H1 (cell line): ENCODE measurements around the gene SPACA9. TPM values are rescaled to one million over a fixed set of nuclear protein-coding genes. Genes with fewer than 3 reads are reported as not detected.

ENCODE experiments used
- CTCF ChIA-PET: fragments of 300-600 bp; sonication (Branson Sonifier 250); formaldehyde crosslinking; loops from one replicate; lab custom pipeline; 2021; ENCODE audit not compliant: partially characterized antibody; lab: Charles Lee
- POLR2A ChIA-PET: fragments of 300-600 bp; sonication (Branson Sonifier 250); formaldehyde crosslinking; loops from one replicate; lab custom pipeline; 2021; ENCODE audit warnings: inconsistent platforms; ENCODE audit not compliant: partially characterized antibody; lab: Charles Lee
- DNase-seq, 2 experiments: peaks; one replicate each; pipeline versions ENCODE4 v3.0.0 to v3.0.0-alpha.2; 2010 to 2022; ENCODE audit warnings: low spot score in 2 of 2, low read depth in 1 of 2, mixed read lengths in 1 of 2
- FAIRE-seq: peaks from 2 replicates; lab custom pipeline; 2011; peaks lifted over from hg19 to GRCh38; lab: Jason Lieb, UNC
- H2AFZ ChIP-seq: 2 replicates; pipeline ENCODE4 v1.8.1; 2012; ENCODE audit warnings: low read length, inconsistent platforms
- H2AK5ac ChIP-seq: 2 replicates; pipeline ENCODE4 v1.6.1; 2013; ENCODE audit warnings: low read depth, low read length
- H2BK120ac ChIP-seq: replicated peaks from 2 replicates; pipeline ENCODE3; 2013; ENCODE audit warnings: low read depth, low read length, inconsistent platforms
- H2BK12ac ChIP-seq: 2 replicates; pipeline ENCODE4 v1.6.1; 2013; ENCODE audit warnings: low read depth, low read length
- H2BK15ac ChIP-seq: 2 replicates; pipeline ENCODE4 v1.6.1; 2013; ENCODE audit warnings: low read length
- H2BK20ac ChIP-seq: 2 replicates; pipeline ENCODE4 v1.6.1; 2013; ENCODE audit warnings: low read length
- H2BK5ac ChIP-seq: 2 replicates; pipeline ENCODE4 v1.6.1; 2013; ENCODE audit warnings: low read depth, low read length
- H3K14ac ChIP-seq: 2 replicates; pipeline ENCODE4 v1.6.1; 2013; ENCODE audit warnings: inconsistent platforms; ENCODE audit not compliant: insufficient read length
- H3K18ac ChIP-seq: 2 replicates; pipeline ENCODE4 v1.6.1; 2013; ENCODE audit warnings: low read length; ENCODE audit errors: extremely low read depth
- H3K23ac ChIP-seq: 2 replicates; pipeline ENCODE4 v1.6.1; 2013; ENCODE audit warnings: inconsistent platforms; ENCODE audit not compliant: insufficient read length
- H3K23me2 ChIP-seq: 2 replicates; pipeline ENCODE4 v1.6.1; 2013; ENCODE audit warnings: low read depth, low read length
- H3K27ac ChIP-seq: 2 replicates; pipeline ENCODE4 v1.6.1; 2011; ENCODE audit warnings: low read depth, low read length, inconsistent platforms
- H3K27me3 ChIP-seq, 4 experiments: replicated peaks in 1 of 4; 1 replicate in 1 of 4; 2 replicates in 3 of 4; pipeline versions ENCODE4 v1.6.1 to v1.8.1; 2011 to 2013; ENCODE audit warnings: low read length in 3 of 4, mild to moderate bottlenecking in 3 of 4, inconsistent platforms in 2 of 4, mixed read lengths in 2 of 4, moderate library complexity in 1 of 4; ENCODE audit not compliant: control insufficient read depth in 3 of 4, insufficient read depth in 3 of 4; ENCODE audit errors: extremely low read depth in 1 of 4
- H3K36me3 ChIP-seq, 4 experiments: 2 replicates each; pipeline versions ENCODE4 v1.6.1 to v1.8.1; 2011 to 2013; ENCODE audit warnings: mild to moderate bottlenecking in 4 of 4, low read length in 3 of 4, moderate library complexity in 2 of 4, control low read depth in 1 of 4, inconsistent platforms in 1 of 4; ENCODE audit not compliant: insufficient read depth in 4 of 4, control insufficient read depth in 2 of 4
- H3K4ac ChIP-seq: replicated peaks from 2 replicates; pipeline ENCODE3; 2013; ENCODE audit warnings: low read length, low read depth, mixed read lengths, inconsistent platforms; ENCODE audit not compliant: insufficient read length
- H3K4me1 ChIP-seq, 4 experiments: replicated peaks in 1 of 4; 1 replicate in 1 of 4; 2 replicates in 3 of 4; pipeline versions ENCODE4 v1.6.1 to v1.8.1; 2011 to 2013; ENCODE audit warnings: low read length in 3 of 4, inconsistent platforms in 2 of 4, mixed read lengths in 1 of 4; ENCODE audit not compliant: insufficient read depth in 4 of 4, control insufficient read depth in 3 of 4
- H3K4me2 ChIP-seq, 2 experiments: 2 replicates each; pipeline versions ENCODE4 v1.6.1 to v1.8.1; 2011 to 2013; ENCODE audit warnings: low read depth in 2 of 2, low read length in 2 of 2, control low read depth in 1 of 2, inconsistent platforms in 1 of 2, mild to moderate bottlenecking in 1 of 2; ENCODE audit not compliant: insufficient read depth in 1 of 2
- H3K4me3 ChIP-seq, 4 experiments: fragments of 200-600, 300-600 bp in 1 of 4; sonication (generic), shearing (Covaris generic), sonication (Bioruptor Twin) in 1 of 4; 2 replicates each; pipeline versions ENCODE4 v1.5.1 to v1.8.1; 2011 to 2016; ENCODE audit warnings: low read length in 4 of 4, low read depth in 3 of 4, control low read depth in 2 of 4, inconsistent platforms in 2 of 4, mild to moderate bottlenecking in 2 of 4, mixed read lengths in 1 of 4, moderate library complexity in 1 of 4; ENCODE audit not compliant: insufficient read depth in 2 of 4; ENCODE audit errors: extremely low read depth in 1 of 4
- H3K56ac ChIP-seq: replicated peaks from 2 replicates; pipeline ENCODE3; 2013; ENCODE audit warnings: low read depth, mild to moderate bottlenecking, mixed read lengths, low read length, inconsistent platforms; ENCODE audit not compliant: insufficient read length
- H3K79me1 ChIP-seq: 2 replicates; pipeline ENCODE4 v1.6.1; 2013; ENCODE audit warnings: low read depth, low read length, control low read depth
- H3K79me2 ChIP-seq, 2 experiments: 2 replicates each; pipeline versions ENCODE4 v1.6.1 to v1.8.1; 2012 to 2013; ENCODE audit warnings: low read length in 2 of 2, mild to moderate bottlenecking in 2 of 2, inconsistent platforms in 1 of 2; ENCODE audit not compliant: insufficient read depth in 2 of 2, control insufficient read depth in 1 of 2
- H3K9ac ChIP-seq, 4 experiments: replicated peaks in 1 of 4; 1 replicate in 1 of 4; 2 replicates in 3 of 4; pipeline versions ENCODE4 v1.6.1 to v1.8.1; 2011 to 2013; ENCODE audit warnings: low read depth in 3 of 4, low read length in 3 of 4, control low read depth in 2 of 4, mild to moderate bottlenecking in 2 of 4, moderate library complexity in 2 of 4, inconsistent platforms in 1 of 4; ENCODE audit errors: extremely low read depth in 1 of 4
- H3K9me3 ChIP-seq, 2 experiments: 2 replicates each; pipeline versions ENCODE4 v1.6.1 to v1.8.1; 2012 to 2013; ENCODE audit warnings: mild to moderate bottlenecking in 2 of 2, moderate library complexity in 2 of 2, control low read depth in 1 of 2, inconsistent platforms in 1 of 2, low read depth in 1 of 2, low read length in 1 of 2, mixed read lengths in 1 of 2; ENCODE audit not compliant: insufficient read depth in 2 of 2
- H4K20me1 ChIP-seq, 2 experiments: replicated peaks in 1 of 2; 2 replicates each; pipeline versions ENCODE3 to v1.8.1; 2011 to 2013; ENCODE audit warnings: inconsistent platforms in 2 of 2, low read length in 2 of 2, mild to moderate bottlenecking in 1 of 2; ENCODE audit not compliant: insufficient read depth in 2 of 2, control insufficient read depth in 1 of 2
- H4K5ac ChIP-seq: 2 replicates; pipeline ENCODE4 v1.6.1; 2013; ENCODE audit warnings: low read length, low read depth, mixed read lengths, inconsistent platforms; ENCODE audit not compliant: insufficient read length
- H4K8ac ChIP-seq: 2 replicates; pipeline ENCODE4 v1.8.0; 2013; ENCODE audit warnings: mild to moderate bottlenecking, moderate library complexity, low read length, inconsistent platforms; ENCODE audit not compliant: insufficient read depth; ENCODE audit errors: extremely low read depth
- H4K91ac ChIP-seq: replicated peaks from 2 replicates; pipeline ENCODE3; 2013; ENCODE audit warnings: low read length, mixed read lengths, inconsistent platforms; ENCODE audit not compliant: insufficient read length
- BCL11A ChIP-seq, 2 experiments: IDR thresholded peaks; one replicate each; pipeline ENCODE4 v1.6.1; 2011; ENCODE audit warnings: low read depth in 2 of 2, low read length in 2 of 2, mild to moderate bottlenecking in 2 of 2
- BRCA1 ChIP-seq: IDR thresholded peaks from 2 replicates; pipeline ENCODE4 v1.6.1; 2012; ENCODE audit warnings: low read depth, low read length, improper control_type of control experiment
- CBX5 ChIP-seq: fragments of 300-800, 300-1000 bp; sonication (generic); IDR thresholded peaks from 2 replicates; pipeline ENCODE4 v1.7.1; 2016; ENCODE audit warnings: antibody characterized with exemption, low read length, low read depth
- CHD2 ChIP-seq: IDR thresholded peaks from 2 replicates; pipeline ENCODE4 v1.6.1; 2012; ENCODE audit warnings: low read length, improper control_type of control experiment
- CTCF ChIP-seq, 3 experiments: IDR thresholded peaks; 1 replicate in 2 of 3; 2 replicates in 1 of 3; pipeline versions ENCODE4 v1.5.1 to v1.6.1; 2011; ENCODE audit warnings: low read length in 3 of 3, mild to moderate bottlenecking in 3 of 3, inconsistent platforms in 2 of 3, low read depth in 1 of 3, moderate library complexity in 1 of 3; ENCODE audit not compliant: insufficient read depth in 1 of 3; ENCODE audit errors: control extremely low read depth in 1 of 3
- GTF2F1 ChIP-seq: IDR thresholded peaks from 2 replicates; pipeline ENCODE4 v1.6.1; 2012; ENCODE audit warnings: low read depth, low read length, improper control_type of control experiment, borderline replicate concordance
- KDM4A ChIP-seq: IDR thresholded peaks from one replicate; pipeline ENCODE4 v1.7.1; 2012; ENCODE audit warnings: low read depth, mild to moderate bottlenecking, moderate library complexity, low read length, inconsistent platforms; ENCODE audit not compliant: severe bottlenecking
- KDM5A ChIP-seq: fragments of 200-600 bp; IDR thresholded peaks from 2 replicates; pipeline ENCODE4 v1.7.1; 2012; ENCODE audit warnings: mild to moderate bottlenecking, low read length, inconsistent platforms, mixed read lengths
- RFX5 ChIP-seq: IDR thresholded peaks from 2 replicates; pipeline ENCODE4 v1.6.1; 2011; ENCODE audit warnings: low read depth, low read length, improper control_type of control experiment, borderline replicate concordance
- SRF ChIP-seq: IDR thresholded peaks from 2 replicates; pipeline ENCODE4 v1.6.1; 2011; ENCODE audit warnings: mild to moderate bottlenecking, low read depth, low read length, moderate library complexity
- TAF7 ChIP-seq: optimal IDR thresholded peaks from 2 replicates; pipeline ENCODE3; 2011; ENCODE audit warnings: low read depth, mild to moderate bottlenecking, inconsistent platforms, low read length, moderate library complexity, borderline replicate concordance
- WGBS, 2 experiments: shearing (Covaris generic) in 1 of 2; methylation state at CpG; one replicate each; pipeline versions ENCODE4 v1.1.6 to v1.1.7; 2013 to 2015; ENCODE audit warnings: low lambda C conversion rate in 2 of 2, mixed read lengths in 2 of 2, inconsistent platforms in 1 of 2, low coverage in 1 of 2, missing lambda C conversion rate in 1 of 2; ENCODE audit not compliant: insufficient replicate concordance in 2 of 2, insufficient coverage in 1 of 2, insufficient read length in 1 of 2; ENCODE audit errors: extremely low coverage in 1 of 2, missing lambda C conversion rate in 1 of 2; 5-methylcytosine and 5-hydroxymethylcytosine counted together
- polyA plus RNA-seq, 7 experiments: library from polyadenylated mRNA; depleted of rRNA in 3 of 7; stranded (reverse) in 5 of 7; unstranded in 2 of 7; fragments of >200 nt in 5 of 7; fragments of 200-250 nt in 2 of 7; gene quantifications; 1 replicate in 5 of 7; 2 replicates in 1 of 7; 4 replicates in 1 of 7; pipeline versions ENCODE4 v1.2.1 to v1.2.3, GENCODE V29; 2011 to 2013; ENCODE audit warnings: missing spikeins in 2 of 7, mixed read lengths in 2 of 7
- total RNA-seq: library from RNA; stranded (reverse); fragmentation: NEBNext Ultra II Directional; extraction: Animal tissue kit (Norgen Biotek cat#: 25700); gene quantifications from 2 replicates; pipeline ENCODE4 v1.2.1, GENCODE V29; 2021

SPACA9 gene
- total and polyA plus RNA-seq, 2 of the 8 experiments (the other 6 are each of a cell fraction or from before 2014, with no cell fraction given) = 0.63 to 1.3 TPM

- no peak overlapping the region for H2BK120ac ChIP-seq
- no peak overlapping the region for H4K8ac ChIP-seq
- DNase-seq (no peak), FAIRE-seq (no peak)
- H2BK20ac ChIP-seq = no peak overlapping the region
- H3K18ac ChIP-seq = no peak overlapping the region
- no peak overlapping the region for H3K23ac ChIP-seq
- no peaks in the 10 kb centered on the region for H4K20me1 ChIP-seq
- H3K9ac ChIP-seq = no peak overlapping the region
- no peak overlapping the region for H3K56ac ChIP-seq
- H3K36me3 ChIP-seq = peaks cover 12 to 60% (median 34%) of the 10 kb centered on the region in 4 experiments
- no peak overlapping the region for H2BK15ac ChIP-seq
- H2AFZ ChIP-seq = no peak overlapping the region
- no peaks in the 10 kb centered on the region for H3K27me3 ChIP-seq
- H3K79me2 ChIP-seq = no peaks in the 10 kb centered on the region; a peak in 1 of 4 replicates
- H4K91ac ChIP-seq = no peak overlapping the region
- no peaks in the 10 kb centered on the region for H3K4me1 ChIP-seq
- no peaks in the 10 kb centered on the region; the same call in 1 of the 2 replicates for H3K23me2 ChIP-seq
- no peaks in the 10 kb centered on the region for H3K9me3 ChIP-seq
- CTCF ChIA-PET = interaction anchor here (2.2 to 9.0 kb wide), 2 partner anchors 16 to 52 kb away, joined by 8 to 80 read pairs; no protein-coding TSS in a partner anchor
- no peak overlapping the region for H3K14ac ChIP-seq
- no peak overlapping the region for H2AK5ac ChIP-seq
- no peak overlapping the region for H4K5ac ChIP-seq
- POLR2A ChIA-PET = interaction anchor here (1.4 kb wide), 1 partner anchor 16 kb away, joined by 3 read pairs; no protein-coding TSS in a partner anchor
- no peak overlapping the region for H3K4ac ChIP-seq
- H3K27ac ChIP-seq = no peak overlapping the region
- H3K79me1 ChIP-seq = no peaks in the 10 kb centered on the region
- no peak overlapping the region for H2BK12ac ChIP-seq
- WGBS, 2 experiments = 91% methylated on average over 7 of the region's 7 CpGs; no CpG with 5 or more reads in 1 of the 2 experiments
- H3K4me3 ChIP-seq = no peak overlapping the region
- no peak overlapping the region for H3K4me2 ChIP-seq
- H2BK5ac ChIP-seq = no peak overlapping the region
- no peak for TF ChIP-seq SRF
- TF ChIP-seq BCL11A (IDR thresholded peaks at IDR 0.05; ENCODE audit: low read depth in 2 of 2, low read length in 2 of 2) = no peak
- TF ChIP-seq CHD2 = no peak
- TF ChIP-seq RFX5 = no peak
- TF ChIP-seq KDM4A = no peak
- no peak for TF ChIP-seq GTF2F1
- no peak for TF ChIP-seq BRCA1
- TF ChIP-seq CBX5 = no peak
- no peak for TF ChIP-seq TAF7
- no peak for TF ChIP-seq CTCF (IDR thresholded peaks at IDR 0.05; ENCODE audit: control extremely low read depth in 1 of 3, insufficient read depth in 1 of 3, low read depth in 1 of 3, low read length in 3 of 3)
- no peak for TF ChIP-seq KDM5A
Measured at GRCh38 chr9:132919614-132920268, 41.0 kb downstream of the SPACA9 start.
